ENCODE data around the gene ADIRF.
"Not testable (repeated sequence)": the region's sequence is repeated elsewhere in the genome, so short reads cannot be mapped to it uniquely, and the experiment has no call there.

Gene ADIRF

DNA sequence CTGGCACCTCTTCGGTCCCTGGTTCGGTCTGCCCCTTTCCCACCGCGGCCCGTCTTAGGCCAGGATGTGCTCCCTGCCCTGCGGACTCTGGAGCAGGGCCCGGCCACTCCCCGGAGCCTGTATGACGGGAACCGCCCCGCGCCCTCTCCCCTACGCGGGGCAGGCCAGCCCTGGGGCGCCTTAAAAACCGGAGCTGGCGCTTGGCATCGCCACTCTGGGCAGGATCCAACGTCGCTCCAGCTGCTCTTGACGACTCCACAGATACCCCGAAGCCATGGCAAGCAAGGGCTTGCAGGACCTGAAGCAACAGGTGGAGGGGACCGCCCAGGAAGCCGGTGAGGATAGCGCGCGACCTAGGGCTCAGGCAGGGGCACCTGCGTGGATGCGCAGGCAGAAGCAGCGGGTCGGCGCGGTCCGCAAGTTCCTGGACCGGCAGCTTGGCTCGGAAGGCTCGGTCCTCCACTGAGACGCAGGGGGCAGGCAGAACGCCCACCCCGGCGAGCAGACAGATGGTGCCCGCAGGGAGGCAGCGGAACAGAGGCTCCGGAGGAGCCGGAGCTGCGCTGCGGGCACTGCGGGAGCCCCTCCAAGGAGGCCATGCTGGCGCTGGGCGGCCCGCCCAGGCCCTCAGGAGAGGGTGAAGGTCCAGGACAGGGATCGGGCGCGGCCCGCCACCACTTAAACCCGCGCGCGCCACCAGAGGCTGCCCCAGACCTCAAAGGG is at the start of gene ADIRF:
Gene ADIRF, plus strand, starts transcription at position 212 of the 723 bp plus-strand sequence. Its CDS starts 63 bp downstream, at position 275.
- no peak for DNase-seq (ENCODE audit: low read depth, low spot score)

DNA sequence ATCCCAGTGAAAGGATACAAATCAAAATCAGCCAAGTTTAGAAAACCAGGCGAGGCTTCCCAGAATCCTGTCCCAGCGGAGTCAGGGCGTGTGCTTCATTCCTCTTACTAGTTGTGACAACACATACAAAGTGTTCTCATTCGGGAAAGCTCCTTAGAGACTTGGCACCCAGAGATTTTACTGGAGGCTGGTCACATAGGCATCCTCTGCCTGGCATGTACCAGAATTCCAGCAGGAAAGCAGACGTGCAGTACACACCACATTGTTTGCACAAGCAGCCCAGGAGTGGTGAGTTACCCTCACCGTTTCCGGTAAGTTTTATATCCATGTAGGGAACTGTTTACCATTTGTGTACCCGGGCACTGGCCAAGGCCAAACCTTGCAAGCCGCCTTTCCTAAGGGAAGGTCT is 45.7 kb upstream of the ADIRF start:
- no peak for DNase-seq (ENCODE audit: low read depth, low spot score)

DNA sequence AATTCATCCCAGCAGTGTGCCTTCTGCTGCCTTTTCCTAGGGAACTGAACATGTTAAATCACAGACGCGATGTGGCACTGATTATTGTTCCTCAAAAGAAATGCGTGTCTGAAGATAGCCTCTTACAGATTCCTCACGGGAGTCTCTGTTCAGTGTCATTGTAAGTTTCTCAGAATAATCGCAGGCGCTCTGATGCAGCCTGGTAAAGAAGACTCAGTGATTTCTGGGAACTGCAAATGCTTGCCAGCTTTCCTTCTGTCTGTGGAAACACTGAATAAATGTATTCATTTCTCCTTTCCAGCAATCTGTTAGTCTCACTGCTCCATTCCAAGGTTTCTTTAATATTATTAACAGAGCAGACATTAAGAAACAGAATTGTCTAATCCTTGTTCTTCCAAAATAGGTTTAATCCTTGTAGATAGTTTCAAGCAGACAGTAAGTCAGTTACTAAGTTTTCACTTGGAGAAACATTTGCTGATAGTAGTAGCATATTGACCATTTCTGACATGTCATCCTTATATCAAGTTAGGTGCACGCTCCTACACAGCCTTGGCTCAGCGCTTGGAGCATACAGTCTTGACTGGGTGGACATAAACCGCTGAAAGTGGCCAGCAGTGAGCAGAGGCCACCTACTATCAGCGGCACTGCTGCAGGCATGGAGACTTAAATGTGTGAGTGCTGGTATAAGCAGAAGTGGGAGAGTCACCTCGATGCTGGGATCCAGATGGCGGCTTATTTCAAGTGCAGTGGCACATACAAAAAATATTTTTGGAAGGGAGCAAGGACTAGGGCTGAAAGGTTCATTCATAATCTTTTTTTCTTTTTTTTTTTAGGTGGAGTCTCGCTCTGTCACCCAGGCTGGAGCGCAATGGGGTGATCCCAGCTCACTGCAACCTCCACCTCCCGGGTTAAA is 38.6 kb upstream of the ADIRF start:
- DNase-seq (ENCODE audit: low read depth, low spot score) = no peak

DNA sequence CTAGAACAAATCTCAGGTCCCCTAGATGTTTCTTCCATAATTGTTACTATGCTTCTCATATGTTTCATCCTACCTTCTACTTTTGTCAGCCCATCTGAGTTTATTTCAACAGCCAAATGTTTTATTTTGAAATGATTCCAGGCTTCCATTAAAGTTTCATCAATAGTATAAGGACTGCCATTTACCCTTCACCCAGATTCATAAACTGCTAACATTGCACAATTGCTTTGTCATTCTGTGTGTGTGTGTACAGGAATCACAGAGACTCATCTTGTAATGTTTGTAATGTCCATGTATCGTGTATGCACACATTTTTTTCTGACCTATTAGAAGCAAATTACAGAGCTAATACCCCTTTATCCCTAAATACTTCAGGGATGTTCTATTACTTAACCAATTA is 36.4 kb upstream of the ADIRF start:
- no peak for DNase-seq (ENCODE audit: low read depth, low spot score)

DNA sequence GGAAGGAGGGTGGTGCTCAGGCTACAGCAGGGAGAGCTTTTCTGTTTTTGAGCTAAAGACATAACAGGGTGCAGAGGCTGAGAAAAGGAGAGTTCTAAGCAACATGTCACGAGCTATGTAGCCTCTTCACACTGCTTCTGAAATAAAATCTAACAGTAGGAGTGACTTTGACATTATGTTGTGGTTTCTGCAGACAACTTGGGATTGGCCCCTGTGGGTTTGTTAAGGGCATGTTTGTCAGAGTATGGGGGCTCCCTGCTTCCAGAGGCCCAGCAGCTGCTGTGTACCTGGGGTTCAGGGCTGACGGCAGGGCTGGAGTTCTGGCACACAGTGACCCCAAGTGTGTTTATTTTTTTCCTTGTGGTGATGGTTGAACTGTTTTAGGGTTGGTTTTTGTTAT is 35.6 kb upstream of the ADIRF start:
- no peak for DNase-seq (ENCODE audit: low read depth, low spot score)

DNA sequence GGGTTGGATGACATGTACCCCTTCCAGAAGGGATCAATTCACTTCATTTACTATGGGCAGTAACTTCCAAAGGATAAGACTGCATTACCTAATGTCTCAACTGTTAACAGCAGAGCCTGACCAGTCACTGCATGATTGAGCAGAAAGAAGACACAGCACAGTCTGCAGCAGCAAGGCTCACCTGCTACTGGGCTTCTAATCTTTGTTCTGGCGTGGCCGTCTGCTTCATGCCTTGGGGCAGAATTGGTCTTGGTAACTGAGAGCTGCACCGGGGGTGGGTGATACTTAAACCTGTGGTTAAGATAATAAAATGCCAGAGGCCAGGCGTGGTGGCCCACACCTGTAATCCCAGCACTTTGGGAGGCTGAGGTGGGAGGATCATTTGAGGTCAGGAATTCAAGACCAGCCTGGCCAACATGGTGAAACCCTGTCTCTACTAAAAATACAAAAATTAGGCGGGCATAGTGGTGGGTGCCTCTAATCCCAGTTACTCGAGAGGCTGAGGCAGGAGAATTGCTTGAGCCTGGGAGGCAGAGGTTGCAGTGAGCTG is 34.0 kb upstream of the ADIRF start:
- DNase-seq (ENCODE audit: low read depth, low spot score) = not testable (repeated sequence)

DNA sequence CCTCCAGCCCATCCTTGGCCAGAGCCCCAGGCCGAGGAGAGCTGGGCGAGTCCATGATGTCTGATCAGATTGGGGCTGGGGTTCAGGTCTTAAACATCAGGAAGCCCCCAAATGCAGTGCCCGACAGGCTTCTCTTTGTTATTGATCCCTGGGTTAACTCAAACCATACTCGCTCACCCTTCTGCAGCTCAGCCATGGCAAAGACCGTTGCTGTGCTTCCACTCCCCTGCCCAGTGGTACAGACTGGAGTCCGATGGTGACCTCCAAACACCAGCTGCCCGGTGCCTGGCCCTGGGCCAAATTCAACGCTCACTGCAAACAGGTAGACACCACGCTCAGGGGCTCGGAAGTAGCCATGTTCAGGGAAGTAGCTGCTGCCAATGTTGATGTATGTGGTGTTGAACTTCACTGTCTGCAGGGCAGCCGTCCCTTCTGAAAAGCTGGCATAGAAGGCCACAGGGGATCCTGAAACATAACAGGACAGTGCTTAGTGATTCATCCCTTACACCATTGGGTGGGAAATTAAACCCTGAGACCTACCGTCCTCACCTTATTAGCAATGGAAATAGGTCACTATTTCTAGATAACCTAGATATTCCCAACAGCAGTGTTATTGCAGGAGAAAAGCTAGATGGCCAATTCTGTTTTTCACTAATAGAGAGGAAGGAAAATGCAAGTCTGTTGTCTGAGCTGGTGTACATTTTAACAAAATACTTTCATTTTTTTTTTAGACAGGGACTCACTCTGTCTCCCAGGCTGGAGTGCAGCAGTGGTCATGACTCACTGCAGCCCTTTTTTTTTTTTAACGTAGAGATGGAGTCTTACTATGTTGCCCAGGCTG is 31.4 kb upstream of the ADIRF start:
- DNase-seq (ENCODE audit: low read depth, low spot score) = no peak

DNA sequence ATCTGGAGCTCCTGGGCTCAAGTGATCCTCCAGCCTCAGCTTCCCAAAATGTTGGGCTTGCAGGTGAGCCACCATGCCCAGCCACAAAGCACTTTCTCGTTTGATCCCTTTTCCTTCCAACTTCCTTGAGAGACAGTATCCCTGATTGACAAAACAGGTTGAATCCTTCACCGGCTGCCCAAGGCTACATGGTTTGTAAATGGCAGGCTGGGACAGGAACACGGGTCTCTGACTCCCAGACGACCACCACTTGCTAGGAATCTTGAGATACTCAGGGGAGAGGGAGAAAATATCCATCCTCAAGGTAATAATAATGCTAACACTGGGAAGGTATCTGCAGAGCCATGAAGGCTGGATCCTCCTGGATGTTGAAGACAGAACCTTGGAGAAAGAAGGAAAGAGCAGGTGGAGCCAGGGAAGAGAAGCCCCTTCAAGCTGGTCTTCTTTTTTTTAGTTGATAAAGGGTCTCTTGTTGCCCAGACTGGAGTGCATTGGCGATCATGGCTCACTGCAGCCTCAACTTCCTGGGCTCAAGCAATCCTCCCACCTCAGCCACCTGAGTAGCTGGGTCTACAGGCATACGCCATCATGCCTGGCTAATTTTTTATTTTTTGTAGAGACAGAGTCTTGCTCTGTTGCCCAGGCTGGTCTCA is 30.7 kb upstream of the ADIRF start:
- no peak for DNase-seq (ENCODE audit: low read depth, low spot score)

DNA sequence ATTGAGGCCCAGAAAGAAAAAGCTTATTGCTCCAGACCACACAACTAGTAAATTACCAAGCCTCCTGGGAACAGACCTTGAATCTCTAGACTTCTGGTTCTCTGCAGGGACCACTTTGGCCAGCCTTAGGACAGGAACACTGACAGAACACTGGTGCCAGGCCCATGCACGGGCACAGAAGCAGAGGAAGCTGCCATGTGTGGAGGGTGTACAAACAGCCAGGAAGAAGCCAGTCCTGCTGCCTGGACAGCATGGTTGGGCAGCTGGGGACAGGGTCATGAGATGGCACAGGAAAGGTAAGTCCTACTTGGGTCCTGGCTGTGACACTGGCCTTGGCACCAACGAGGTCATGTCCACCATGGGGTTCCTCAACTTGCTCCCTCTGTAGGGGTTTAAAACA is 30.0 kb upstream of the ADIRF start:
- no peak for DNase-seq (ENCODE audit: low read depth, low spot score)

DNA sequence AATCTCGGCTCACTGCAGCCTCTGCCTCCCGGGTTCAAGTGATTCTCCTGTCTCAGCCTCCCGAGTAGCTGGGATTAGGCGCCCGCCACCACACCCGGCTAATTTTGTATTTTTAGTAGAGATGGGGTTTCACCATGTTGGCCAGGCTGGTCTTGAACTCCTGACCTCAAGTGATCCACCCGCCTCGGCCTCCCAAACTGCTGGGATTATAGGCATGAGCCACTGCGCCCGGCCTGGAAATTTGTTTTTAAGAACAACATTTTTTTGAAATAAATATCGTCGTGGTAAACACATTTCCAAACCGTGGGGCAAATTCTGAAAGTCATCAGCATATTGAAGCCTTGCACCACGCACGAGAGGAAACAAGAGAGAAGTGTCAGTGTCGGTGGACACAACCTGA is 28.2 kb upstream of the ADIRF start:
- not testable (repeated sequence) for DNase-seq (ENCODE audit: low read depth, low spot score)

DNA sequence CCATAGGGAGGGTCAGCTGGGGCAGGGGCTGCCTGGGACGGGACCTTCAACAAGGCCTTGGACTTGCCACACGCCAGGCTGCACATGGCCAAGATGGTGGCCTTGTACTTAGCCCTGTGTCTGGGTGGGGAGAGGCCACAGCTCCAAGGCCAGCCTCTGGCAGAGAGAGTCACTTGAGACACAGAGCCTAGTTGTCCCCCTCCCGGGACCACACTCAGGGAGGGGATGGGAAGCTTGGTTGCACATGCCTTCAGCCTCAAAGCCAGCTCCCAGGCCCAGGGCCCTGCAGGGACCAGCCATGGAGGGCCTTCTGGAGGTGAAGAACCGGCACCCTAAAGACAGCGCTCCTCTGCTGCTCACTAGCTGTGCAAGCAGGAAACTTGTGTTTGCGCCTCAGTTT is 27.6 kb upstream of the ADIRF start:
- no peak for DNase-seq (ENCODE audit: low read depth, low spot score)

DNA sequence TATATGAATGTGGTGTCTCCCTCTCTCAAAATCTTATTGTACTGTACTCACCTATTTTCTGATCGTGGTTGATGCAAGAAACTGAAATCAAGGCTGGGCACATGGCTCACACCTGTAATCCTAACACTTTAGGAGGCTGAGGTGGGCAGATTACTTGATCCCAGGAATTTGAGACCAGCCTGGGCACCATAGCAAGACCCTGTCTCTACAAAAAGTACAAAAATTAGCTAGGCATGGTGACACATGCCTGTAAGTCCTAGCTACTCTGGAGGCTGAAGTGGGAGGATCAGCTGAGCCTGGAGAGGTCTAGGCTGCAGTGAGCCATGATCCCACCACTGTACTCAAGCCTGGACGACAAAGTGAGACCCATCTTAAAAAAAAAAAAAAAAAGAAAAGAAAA is 26.9 kb upstream of the ADIRF start:
- no peak for DNase-seq (ENCODE audit: low read depth, low spot score)

DNA sequence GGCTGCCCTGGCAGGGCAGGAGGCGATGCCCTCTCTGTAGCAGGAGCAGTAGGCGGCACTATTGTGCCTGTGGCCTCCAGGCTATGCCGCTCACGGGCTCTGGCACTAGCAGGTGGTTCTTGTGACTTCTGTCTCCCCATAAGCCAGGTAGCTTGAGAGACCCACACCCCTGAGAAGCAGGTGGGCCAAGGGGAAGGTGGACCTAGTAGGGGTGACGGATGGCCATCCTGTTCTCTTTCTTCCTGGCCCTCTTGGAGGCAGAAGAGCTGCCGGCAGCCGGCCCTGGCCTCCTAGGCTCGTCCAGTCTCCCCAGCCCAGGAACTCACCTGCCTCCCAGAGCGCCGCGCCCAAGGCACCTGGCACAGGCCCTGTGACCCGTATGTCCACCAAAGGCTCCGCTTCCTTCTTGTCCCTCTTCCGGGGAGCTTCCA is 26.3 kb upstream of the ADIRF start:
- no peak for DNase-seq (ENCODE audit: low read depth, low spot score)

DNA sequence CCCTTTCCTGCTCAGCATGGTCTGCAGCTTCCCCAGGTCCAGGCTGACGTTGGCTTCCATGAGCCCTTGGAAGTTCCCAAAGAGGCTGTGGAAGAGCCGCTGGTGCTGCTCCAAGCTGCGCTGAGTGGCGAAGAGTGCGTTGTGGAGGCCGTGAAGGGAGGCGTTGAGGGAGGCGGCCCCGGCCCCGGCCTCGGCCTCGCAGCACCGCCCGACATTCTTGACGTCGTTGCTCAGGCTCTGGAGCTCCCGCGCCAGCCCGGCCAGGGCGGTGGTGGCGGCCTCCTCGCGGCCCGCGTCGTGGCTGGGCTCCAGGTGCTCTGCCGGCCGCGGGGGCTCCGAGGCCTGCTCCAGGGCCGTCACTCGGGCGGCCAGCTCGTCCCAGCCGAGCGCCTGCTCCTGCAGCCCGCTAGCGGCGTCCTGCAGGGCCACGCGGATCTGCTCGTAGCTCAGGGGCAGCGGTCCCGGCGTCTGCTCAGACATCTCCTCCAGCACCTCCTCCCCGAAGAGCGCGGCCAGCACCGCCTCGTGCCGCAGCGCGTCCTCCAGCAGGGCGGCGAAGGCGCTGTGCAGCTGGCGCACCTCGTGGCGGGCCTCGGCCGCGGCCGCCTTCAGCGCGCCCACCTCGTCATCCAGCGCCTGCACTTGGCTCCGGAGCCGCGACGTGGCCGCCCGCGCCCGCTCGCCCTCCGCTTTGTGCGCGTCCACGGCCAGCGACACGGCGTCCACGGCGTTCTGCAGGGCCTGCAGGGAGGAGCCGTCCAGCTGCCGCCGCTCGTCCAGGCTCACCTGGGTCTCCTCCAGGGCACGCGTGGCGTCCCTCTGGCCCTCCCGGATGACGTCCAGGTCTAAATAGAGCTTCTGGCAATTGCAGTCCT is 25.6 kb upstream of the ADIRF start:
- DNase-seq (ENCODE audit: low read depth, low spot score) = no peak

DNA sequence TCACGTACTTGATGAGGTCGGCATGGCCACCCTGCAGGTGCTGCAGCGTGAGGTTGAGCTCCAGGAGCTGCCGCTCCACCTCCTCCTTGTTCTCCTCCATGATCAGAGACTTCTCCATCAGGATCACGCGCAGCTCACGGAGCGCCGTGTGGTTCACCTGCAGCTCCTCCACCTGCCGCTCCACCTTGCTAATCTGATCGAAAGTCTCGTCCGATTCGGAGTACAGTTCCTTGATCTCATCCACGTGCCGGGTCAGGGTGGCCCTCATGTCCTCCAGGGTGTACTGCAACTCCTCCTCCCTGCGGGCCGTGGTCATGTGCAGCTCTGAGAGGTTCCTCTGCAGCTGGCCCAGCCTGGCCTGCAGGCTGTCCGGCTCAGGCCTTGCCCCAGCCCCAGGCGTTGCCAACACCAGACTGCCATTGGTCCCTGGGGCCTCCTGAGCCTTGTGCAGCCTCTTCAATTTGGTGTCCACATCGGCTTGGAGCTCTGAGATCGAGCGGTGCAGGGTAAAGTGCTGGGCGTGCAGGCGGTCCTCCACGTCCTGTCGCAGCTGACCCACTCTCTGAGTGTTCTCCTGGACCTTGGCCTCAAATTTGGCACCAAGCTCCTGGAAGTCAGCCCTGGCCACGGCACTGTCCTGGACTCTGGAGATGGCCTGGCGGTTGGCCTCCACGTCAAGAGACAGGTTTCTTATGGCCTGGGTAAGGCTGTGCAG is 24.8 kb upstream of the ADIRF start:
- DNase-seq (ENCODE audit: low read depth, low spot score) = no peak

DNA sequence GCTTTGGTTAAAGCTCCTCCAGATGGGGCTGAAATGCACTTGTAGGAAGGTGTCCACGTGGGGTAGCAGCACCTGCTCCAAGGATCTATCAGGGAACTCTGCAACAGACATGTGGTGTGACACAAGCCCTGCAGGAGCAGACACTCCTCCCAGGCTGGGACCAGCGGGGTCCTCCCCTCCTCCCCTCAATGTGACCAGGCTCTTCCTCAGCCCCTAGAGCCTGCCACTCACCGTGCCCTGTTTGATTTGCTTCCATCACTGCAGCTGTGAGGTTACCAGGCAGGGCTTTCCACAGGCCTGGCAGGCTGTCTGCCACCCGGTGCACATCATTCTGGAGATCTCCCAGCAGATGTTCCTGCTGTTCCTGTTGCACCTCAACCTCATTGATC is 24.3 kb upstream of the ADIRF start:
- no peak for DNase-seq (ENCODE audit: low read depth, low spot score)

DNA sequence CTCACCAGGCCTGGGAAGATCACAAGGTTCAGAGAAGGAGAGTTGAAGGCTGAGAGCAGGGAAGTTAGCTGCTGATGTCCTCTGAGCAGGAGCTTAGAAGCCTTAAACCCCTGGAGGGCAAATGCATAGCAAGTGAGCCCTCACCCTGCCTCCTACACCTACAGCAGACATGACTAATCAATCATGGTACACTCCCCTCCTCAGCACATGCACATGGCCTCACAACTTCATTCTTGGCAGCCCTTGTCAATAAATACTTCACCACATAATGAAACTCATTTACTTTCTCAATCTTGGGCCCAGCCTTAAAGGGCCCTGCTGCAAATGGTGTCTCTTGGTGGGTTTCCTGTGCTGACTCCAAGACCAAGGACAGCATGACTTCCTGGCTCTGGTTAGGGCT is 23.8 kb upstream of the ADIRF start:
- no peak for DNase-seq (ENCODE audit: low read depth, low spot score)

DNA sequence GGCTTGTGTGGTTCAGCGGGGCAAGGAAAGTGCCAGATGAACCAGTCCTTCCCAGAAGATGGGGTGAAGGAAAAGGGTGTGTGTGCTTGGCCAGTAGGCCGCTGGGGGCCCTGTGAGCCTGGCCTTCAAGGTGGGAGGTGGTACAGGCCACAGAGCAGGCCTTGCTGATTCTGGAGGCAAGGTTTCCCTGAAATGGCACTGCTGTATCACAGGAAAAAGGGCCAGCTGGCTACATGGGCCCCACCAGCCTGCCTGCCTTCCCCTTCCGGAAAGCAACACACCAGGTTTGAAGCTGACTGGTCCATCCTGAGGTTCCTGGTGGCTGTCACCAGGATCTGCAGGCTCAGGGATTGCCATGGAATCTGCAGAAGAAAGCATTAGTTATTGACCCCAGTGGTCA is 23.4 kb upstream of the ADIRF start:
- no peak for DNase-seq (ENCODE audit: low read depth, low spot score)

DNA sequence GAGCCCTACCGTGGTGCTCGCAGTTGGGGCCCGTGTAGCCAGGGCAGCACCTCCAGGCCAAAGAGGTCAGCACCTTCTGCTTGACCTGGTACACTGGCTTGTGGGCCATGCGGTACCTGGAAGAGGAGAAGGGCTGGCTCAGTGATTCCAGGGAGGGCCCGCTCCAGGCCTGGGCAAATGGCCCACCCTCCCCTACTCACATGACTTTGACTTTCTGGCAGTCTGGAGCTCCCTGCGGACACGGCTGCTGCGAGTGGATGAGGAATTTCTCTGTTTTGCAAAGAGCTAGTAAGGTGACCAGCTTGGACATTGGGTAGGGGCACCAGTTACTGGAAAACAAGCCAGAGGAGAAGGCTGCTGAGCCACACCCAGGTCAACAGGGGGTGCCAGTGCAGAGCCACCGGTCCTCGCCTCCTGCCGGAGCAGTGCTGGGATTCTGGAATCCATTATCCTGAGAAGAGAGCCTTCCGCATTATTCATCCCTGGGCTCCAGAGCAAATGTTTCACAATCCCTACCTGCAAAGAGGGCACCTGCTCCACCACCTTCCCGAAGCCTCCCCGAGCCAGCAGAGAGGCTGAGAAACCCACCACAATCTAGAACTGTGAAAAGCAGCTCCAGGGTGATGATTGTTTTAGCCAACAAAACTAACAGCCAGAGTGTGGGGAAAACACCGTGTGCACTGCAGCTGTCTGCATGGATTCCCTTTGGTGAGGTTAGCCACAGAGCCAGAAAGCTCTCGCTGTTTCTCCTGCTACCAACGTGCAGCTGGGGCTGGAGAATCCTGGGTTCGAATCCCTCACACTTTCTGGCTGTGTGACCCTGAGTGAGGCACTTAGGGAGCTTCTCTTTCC is 22.7 kb upstream of the ADIRF start:
- DNase-seq (ENCODE audit: low read depth, low spot score) = no peak

Measured in iPS DF 19.7 (cell line).